ENCODE results near the gene SSTR3. TPM values are rescaled to one million over a fixed set of nuclear protein-coding genes. Genes with fewer than 3 reads are reported as not detected.
A peak's percentile ranks its signal among the peaks of the same experiment; 100 is the strongest.

Gene SSTR3
- total and polyA plus RNA-seq, 2 of the 13 experiments (the other 11 are each of a cell fraction or from before 2014, with no cell fraction given): 0.08 to 0.64 TPM

DNA sequence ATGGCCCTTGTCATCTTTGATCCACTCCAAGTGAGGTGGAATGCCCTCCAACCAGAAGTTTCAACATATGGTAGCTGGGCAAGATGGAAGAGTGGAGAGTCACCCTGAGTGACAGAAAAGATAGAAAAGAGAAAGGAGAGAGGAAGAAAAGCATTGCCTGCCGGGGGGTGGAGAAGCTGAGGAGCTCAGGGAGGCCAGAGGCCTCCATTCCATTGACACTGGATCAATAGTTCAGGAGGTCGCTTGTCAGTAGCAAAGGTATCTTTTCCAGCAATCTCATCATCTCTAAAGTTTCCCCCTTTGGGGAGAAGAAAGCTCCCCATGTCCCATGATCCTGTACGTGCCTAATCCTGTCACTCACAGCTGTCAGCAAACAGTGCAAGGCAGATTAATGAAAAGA is 17.5 kb downstream of the SSTR3 start (continued):
- TF ChIP-seq ZFP41 (CRISPR knock-in tag; IDR thresholded peaks at IDR 0.05; ENCODE audit: borderline replicate concordance) (no peak), ELF4 (CRISPR knock-in tag; IDR thresholded peaks at IDR 0.05; ENCODE audit: borderline replicate concordance) (no peak), ZNF317 (CRISPR knock-in tag; IDR thresholded peaks at IDR 0.05) (peak; percentile 40; the same call in 1 of the 2 replicates), FOXA1 (IDR thresholded peaks at IDR 0.05) (no peak), FOXA1 (CRISPR knock-in tag; IDR thresholded peaks at IDR 0.05) (no peak), HOXA3 (CRISPR knock-in tag; IDR thresholded peaks at IDR 0.05) (0 out of 2 replicates have a peak, but pooled peaks have one; percentile 26), FOXK2 (IDR thresholded peaks at IDR 0.05) (no peak)

DNA sequence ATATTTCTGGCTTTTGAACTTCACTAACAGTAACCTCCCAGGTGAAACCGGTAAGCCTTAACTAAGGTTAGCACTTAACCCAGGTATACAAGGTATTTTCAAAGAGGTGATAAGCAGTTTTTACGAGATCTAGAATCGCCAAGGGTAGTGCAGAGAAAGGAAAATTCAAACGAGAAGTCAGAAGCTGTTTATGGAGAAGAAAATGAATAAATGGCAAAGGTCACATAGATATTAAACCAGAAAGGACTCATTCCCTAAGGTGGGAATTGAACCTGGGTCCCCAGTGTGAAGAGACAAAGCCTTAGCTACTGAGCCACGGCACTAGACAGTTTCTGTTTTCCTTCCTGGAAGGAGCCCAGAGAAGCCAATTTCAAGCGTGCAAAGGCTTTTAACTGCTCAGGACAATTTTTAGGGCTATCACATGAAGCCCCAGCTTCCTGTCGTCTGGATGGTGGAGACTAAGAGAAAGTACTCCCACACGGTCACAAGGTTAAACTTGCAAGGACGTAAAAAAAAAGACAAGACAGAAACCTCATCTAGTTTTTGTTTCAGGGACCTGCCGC is 18.6 kb downstream of the SSTR3 start:
- BruUV-seq (replicated peaks): no TSS peak
- TF ChIP-seq RFXANK (CRISPR knock-in tag; IDR thresholded peaks at IDR 0.05) (no peak), ZFP62 (CRISPR knock-in tag; IDR thresholded peaks at IDR 0.05) (no peak), ZNF180 (CRISPR knock-in tag; IDR thresholded peaks at IDR 0.05; ENCODE audit: borderline replicate concordance, low read depth) (no peak), REL (CRISPR knock-in tag; conservative IDR thresholded peaks at IDR 0.05) (no peak), CEBPB (IDR thresholded peaks at IDR 0.05; ENCODE audit: borderline replicate concordance, low read depth, low read length) (no peak), NFATC3 (CRISPR knock-in tag; IDR thresholded peaks at IDR 0.05) (no peak)
- TF ChIP-seq, protein P1, sequence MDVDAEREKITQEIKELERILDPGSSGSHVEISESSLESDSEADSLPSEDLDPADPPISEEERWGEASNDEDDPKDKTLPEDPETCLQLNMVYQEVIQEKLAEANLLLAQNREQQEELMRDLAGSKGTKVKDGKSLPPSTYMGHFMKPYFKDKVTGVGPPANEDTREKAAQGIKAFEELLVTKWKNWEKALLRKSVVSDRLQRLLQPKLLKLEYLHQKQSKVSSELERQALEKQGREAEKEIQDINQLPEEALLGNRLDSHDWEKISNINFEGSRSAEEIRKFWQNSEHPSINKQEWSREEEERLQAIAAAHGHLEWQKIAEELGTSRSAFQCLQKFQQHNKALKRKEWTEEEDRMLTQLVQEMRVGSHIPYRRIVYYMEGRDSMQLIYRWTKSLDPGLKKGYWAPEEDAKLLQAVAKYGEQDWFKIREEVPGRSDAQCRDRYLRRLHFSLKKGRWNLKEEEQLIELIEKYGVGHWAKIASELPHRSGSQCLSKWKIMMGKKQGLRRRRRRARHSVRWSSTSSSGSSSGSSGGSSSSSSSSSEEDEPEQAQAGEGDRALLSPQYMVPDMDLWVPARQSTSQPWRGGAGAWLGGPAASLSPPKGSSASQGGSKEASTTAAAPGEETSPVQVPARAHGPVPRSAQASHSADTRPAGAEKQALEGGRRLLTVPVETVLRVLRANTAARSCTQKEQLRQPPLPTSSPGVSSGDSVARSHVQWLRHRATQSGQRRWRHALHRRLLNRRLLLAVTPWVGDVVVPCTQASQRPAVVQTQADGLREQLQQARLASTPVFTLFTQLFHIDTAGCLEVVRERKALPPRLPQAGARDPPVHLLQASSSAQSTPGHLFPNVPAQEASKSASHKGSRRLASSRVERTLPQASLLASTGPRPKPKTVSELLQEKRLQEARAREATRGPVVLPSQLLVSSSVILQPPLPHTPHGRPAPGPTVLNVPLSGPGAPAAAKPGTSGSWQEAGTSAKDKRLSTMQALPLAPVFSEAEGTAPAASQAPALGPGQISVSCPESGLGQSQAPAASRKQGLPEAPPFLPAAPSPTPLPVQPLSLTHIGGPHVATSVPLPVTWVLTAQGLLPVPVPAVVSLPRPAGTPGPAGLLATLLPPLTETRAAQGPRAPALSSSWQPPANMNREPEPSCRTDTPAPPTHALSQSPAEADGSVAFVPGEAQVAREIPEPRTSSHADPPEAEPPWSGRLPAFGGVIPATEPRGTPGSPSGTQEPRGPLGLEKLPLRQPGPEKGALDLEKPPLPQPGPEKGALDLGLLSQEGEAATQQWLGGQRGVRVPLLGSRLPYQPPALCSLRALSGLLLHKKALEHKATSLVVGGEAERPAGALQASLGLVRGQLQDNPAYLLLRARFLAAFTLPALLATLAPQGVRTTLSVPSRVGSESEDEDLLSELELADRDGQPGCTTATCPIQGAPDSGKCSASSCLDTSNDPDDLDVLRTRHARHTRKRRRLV (CRISPR knock-in tag; IDR thresholded peaks at IDR 0.05): no peak
- TF ChIP-seq, protein P2, sequence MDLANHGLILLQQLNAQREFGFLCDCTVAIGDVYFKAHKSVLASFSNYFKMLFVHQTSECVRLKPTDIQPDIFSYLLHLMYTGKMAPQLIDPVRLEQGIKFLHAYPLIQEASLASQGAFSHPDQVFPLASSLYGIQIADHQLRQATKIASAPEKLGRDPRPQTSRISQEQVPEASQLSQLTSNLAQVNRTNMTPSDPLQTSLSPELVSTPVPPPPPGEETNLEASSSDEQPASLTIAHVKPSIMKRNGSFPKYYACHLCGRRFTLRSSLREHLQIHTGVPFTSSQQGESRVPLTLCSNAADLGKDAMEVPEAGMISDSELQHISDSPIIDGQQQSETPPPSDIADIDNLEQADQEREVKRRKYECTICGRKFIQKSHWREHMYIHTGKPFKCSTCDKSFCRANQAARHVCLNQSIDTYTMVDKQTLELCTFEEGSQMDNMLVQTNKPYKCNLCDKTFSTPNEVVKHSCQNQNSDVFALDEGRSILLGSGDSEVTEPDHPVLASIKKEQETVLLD (CRISPR knock-in tag; IDR thresholded peaks at IDR 0.05; ENCODE audit: low read depth): no peak
- TF ChIP-seq, protein P3, sequence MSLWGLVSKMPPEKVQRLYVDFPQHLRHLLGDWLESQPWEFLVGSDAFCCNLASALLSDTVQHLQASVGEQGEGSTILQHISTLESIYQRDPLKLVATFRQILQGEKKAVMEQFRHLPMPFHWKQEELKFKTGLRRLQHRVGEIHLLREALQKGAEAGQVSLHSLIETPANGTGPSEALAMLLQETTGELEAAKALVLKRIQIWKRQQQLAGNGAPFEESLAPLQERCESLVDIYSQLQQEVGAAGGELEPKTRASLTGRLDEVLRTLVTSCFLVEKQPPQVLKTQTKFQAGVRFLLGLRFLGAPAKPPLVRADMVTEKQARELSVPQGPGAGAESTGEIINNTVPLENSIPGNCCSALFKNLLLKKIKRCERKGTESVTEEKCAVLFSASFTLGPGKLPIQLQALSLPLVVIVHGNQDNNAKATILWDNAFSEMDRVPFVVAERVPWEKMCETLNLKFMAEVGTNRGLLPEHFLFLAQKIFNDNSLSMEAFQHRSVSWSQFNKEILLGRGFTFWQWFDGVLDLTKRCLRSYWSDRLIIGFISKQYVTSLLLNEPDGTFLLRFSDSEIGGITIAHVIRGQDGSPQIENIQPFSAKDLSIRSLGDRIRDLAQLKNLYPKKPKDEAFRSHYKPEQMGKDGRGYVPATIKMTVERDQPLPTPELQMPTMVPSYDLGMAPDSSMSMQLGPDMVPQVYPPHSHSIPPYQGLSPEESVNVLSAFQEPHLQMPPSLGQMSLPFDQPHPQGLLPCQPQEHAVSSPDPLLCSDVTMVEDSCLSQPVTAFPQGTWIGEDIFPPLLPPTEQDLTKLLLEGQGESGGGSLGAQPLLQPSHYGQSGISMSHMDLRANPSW (CRISPR knock-in tag; IDR thresholded peaks at IDR 0.05; ENCODE audit: borderline replicate concordance): no peak

More for the DNA sequence above, 18.6 kb downstream of the SSTR3 start:
- ChIA-PET POLR2A (interaction anchor here (1.3 kb wide), 1 partner anchor 15 kb away, joined by 3 read pairs; no protein-coding TSS in a partner anchor), CTCF (ENCODE audit: low intra/inter-chr PET ratio, low total read pairs) (no interaction called here)
- ATAC-seq (no peak), DNase-seq (ENCODE audit: low spot score) (peak; percentile 43), FAIRE-seq (no peak)
- Histone ChIP-seq H4K20me1 (ENCODE audit: insufficient read depth, low read length) (peaks cover 3% of the 10 kb centered on the region; the same call in 1 of the 2 replicates), H3K4me1 (ENCODE audit: insufficient read depth, low read length) (peaks cover 51% of the 10 kb centered on the region), H3K9ac (ENCODE audit: insufficient read depth, low read depth, low read length) (no peak overlapping the region), H3K79me2 (ENCODE audit: insufficient read depth, low read length) (no peaks in the 10 kb centered on the region), H3K27me3 (ENCODE audit: control insufficient read depth in 1 of 2, insufficient read depth in 2 of 2, low read length in 2 of 2) (no peaks in the 10 kb centered on the region), H3K4me3 (replicated peaks in 1 of 3; ENCODE audit: insufficient read depth in 1 of 3, low read depth in 2 of 3, low read length in 3 of 3) (no peak overlapping the region), H3K27ac (ENCODE audit: extremely low read length, insufficient read depth, low read length) (no peak overlapping the region), H3K36me3 (replicated peaks in 1 of 2; ENCODE audit: control insufficient read depth in 1 of 2, insufficient read depth in 2 of 2, low read length in 2 of 2) (no peaks in the 10 kb centered on the region), H3K4me2 (ENCODE audit: low read depth, low read length) (no peak overlapping the region), H3K9me3 (ENCODE audit: low read length) (no peaks in the 10 kb centered on the region), H2AFZ (ENCODE audit: low read length) (no peak overlapping the region)
- in situ Hi-C loops (cut with HindIII; ENCODE audit: extremely low pct_ligation_motif_present, low pct_unique_long_range_greater_than_20kb): no loop called here
- intact Hi-C loops (cut with micrococcal nuclease; ENCODE audit: unreplicated experiment): no loop called here
- WGBS (ENCODE audit: low lambda C conversion rate): 60% methylated on average over 10 of the region's 10 CpGs
